HG02970 (cell line): ENCODE data around the gene DNER.

Experiments
- ATAC-seq: cut with Tn5 transposase; IDR thresholded peaks from one replicate; pipeline ENCODE4 v1.9.1; 2021; ENCODE audit warnings: mild to moderate bottlenecking, moderate library complexity, moderate number of reproducible peaks; ENCODE audit not compliant: unreplicated experiment, low FRiP score

Gene DNER

DNA sequence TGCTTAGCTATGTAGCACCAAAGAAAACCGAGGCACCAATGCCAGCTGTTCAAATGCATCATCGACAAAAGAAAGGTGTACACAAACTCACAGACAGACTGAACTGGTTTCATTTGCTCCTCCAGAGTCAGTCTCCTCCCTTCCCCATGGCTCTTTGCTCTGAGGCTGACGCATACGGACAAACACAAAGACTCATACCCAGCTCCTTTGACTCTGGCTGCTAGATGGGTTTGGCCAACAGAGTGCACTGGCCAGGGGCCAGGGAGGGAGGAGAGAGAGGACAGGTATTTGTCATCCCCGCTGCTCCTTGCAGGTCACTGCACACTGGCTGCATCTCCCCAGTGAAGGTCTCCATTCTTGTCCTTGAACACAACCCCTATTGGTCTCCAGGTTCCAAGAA lies 40.7 kb downstream of the DNER start:
- ATAC-seq, result no peak

DNA sequence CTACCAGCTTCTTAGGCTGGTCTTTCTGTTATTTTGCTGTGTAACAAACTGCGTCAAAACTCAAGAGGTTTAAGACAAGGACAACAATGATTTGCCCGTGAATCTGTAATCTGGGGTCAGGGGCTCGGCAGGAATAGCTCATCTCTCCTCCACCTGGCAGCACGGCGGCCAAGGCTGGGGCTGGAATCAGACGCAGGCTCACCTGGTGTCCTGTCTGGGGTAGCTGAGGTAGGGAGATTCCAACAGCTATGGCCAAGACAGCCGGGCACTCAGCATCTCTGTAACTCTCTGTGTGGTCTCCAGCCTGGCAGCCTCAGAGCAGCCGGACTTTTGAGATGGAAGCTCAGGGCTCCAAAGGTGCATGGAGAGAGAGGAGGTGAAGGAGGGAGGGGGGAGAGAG lies 42.3 kb downstream of the DNER start:
- ATAC-seq, result no peak

DNA sequence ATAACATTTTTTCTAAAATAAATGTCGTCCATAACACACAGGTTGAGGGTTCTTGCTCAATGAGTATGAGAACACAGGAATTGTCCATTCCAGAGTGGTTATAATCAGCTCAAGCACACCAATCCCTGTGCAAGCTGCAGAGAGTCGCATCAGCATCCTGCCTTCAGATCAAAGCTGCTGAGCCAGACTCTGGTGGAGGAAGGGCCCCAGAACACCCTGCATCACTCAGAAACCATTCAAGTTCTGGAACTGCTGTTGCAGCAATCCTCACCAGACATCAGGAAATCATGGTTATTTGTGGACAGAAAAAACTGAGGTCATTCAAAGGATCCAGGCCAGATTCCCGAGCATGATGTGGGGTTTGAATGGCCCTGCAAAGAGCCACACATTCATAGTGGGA lies 44.5 kb downstream of the DNER start:
- ATAC-seq, result no peak

DNA sequence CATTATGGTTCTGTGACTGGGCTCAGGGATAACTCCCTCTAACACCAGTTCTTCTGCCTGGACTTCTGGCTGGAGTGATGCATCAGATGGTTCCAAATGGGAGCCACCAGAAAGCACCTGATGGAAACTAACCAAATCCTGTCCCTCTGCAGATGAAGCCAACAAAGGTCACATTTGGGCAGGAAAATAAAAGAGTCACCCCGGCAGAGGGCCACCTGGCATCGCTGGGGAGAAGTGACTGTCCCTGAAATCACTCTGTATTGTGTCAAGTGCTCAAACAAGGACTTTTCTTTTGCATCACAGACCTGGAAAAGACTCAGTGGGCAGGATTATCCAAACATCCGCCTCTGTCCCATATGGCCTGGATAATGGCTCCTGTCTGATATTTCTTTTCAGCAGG lies 47.5 kb downstream of the DNER start:
- no peak for ATAC-seq

DNA sequence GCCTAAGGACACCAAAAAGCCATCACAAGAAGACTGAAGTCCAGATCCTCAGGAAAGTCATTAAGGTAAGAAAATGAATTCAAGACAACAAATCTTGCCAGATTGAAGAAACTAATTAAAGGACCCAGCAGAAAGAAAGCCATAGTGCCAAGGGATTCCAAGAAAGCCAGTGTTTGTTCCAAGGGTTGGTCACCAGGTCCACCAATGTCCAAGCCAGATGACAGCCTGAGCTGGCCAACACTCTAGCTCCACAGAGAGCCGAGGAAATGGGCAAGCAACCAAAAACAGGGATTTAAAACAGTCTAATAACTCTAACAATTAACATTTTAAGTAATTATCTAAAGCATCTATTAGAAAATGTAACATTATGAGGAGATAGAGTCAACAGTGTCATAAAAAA lies 49.2 kb downstream of the DNER start:
- ATAC-seq, result no peak

DNA sequence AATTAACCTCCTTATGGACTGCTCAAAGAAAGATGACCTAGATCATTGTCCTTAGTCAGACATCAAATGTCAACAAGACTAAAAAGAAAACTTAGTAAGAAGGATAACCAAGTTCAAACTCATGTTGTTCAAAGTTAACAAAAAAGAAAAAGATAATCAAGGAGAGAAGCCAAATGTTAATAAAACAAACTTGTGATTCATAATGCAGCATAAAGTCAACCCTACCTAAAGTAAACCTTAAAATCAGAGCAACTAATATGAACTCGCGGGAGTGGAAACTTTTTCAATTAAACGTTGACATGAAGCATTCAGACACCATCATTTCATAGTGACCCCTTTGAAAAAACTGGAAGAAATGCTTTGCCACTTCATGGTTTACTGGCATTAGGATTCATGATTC lies 52.9 kb downstream of the DNER start:
- no peak for ATAC-seq

DNA sequence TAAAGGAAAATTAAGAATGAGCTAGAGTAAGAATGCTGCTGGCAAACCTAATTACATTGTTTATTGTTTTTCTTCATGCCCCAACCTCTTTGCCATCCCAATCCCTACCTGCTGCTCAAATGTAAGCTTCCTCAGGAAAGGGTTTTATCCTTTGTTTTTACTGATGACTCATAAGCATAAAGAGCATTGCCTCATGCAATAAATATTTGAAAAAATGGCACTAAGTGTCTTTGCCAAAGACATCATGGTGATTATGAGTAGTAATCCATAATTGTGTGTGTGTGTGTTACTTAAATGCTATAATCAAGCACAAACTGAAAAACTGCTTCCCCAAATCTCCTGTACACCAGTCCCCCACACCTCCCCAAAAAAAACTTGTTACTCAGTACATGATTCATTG lies 53.4 kb downstream of the DNER start:
- no peak for ATAC-seq

DNA sequence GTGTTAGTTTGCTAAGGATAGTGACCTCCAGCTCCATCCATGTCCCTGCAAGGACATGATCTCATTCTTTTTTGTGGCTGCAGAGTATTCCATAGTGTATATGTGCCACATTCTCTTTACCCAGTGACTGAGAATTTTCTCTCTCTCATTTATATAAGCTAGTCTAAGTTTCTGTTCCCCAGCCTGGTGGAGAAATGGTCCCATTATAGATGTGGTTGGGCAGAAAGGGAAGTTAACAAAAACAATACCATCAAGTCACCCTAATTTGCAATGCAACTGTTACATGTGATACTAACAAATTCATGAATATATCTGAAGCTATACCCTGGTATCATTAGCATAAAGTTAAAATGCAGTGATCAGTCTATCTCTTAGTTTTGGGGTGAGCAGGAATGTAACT lies 54.0 kb downstream of the DNER start:
- ATAC-seq, result no peak

DNA sequence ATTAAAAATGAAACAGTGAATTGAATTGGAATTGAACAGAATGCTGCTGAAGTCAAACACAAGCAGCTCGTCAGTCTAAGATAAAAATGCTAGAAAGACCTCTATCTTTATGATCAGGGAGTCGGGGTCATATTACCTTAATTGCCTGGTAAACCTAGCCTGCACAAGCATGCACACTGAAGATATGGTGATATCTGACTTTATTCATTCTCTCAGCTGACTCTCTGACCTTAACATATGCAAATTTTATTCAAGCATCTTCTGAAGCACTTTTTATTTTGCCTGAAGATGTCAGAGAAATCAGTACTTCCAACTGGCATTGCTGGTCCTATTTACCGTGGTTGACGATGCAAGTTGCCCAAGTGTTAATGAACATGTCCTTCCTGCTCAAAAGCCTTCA lies 56.4 kb downstream of the DNER start:
- no peak for ATAC-seq

DNA sequence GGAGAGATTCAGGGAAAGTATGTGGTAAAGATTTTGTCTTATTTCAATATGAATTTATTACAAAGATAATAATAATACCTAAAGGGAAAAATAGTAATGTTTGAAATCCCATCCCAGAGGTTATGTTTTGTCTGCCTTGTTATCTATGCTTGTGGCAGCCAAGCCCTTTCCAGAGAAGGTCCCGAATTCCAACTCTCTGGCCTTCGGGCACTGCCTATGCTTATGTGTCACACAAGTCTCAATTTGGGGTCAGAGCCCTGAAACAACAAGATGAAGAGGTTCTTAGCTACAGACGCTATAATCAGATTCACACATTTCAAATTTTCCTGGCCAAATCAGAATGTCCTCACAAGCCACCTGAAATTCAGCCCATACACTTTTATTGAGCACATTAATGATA lies 59.9 kb downstream of the DNER start:
- no peak for ATAC-seq

DNA sequence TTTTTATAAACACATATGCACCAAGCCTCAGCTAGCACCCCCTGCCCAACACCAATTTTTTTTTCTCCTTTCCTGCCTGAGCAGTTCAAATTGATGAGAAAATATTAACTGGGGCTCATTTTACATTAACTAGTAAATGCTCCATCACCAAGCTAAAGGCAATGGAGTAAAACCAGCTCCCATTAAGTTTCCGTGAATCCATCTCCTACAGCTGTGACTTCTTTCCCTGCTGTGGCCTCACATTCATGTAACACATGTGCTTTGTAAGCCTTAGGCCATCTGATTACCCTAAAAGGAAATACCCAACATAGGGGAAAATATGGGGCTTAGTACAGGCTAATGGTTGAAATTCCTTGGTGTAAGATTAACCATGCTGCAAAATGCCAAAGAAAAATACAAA lies 60.8 kb downstream of the DNER start:
- no peak for ATAC-seq

DNA sequence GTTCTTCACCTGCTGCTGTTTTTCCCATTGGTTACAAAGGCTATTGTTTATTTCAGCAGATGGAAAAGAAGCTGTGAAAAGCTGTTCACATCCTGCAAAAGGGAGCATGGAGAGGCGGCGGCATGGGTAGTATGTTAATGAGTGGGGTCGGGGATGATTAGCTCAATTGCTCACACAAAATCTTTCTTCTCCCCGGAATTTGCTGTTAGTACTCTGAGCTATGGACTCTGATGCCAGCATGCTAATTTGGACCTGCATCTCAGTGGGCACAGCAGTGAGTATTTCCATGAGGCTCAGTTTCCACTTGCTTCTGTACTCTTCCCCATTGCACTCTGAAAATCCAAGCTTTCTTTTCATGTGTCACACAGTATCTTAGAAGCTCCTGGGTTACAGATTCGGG lies 61.6 kb downstream of the DNER start:
- no peak for ATAC-seq

DNA sequence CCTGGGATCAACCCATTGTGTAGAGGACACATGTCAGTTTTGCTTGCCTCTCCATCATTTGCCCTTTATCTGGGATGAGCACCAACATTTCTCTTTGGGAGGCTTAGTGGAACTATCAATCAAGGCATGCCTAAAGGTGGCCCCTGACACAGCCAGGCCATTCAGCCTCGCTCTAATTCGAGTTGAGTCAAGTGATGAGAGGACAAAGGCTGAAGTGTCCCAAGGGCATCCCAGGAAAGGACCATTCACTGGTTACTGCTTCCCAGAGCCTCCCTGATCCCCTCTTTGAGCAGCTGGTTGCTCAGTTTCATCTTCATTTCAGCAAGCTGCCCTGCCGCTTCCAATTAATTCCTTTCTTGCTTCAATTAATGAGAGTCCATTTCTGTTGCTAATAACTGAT lies 63.5 kb downstream of the DNER start:
- ATAC-seq, result no peak

DNA sequence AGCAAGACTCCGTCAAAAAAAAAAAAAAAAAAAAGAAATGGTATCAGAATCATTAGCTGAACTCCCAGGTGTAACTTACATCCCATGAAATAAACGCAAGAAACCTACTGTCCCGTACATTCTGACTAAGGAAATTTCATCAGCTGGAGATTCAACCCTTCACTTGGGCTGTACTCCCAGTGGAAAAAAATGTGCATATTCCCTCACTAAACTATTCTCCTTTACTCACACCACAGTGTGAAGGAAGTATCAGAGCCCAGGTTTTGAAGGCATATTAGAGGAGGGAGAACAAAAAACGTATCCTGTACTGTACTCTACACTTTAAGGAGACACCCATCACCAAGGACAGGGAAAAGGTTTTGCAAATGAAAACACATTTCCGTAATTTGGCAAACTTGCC lies 64.3 kb downstream of the DNER start:
- no peak for ATAC-seq

DNA sequence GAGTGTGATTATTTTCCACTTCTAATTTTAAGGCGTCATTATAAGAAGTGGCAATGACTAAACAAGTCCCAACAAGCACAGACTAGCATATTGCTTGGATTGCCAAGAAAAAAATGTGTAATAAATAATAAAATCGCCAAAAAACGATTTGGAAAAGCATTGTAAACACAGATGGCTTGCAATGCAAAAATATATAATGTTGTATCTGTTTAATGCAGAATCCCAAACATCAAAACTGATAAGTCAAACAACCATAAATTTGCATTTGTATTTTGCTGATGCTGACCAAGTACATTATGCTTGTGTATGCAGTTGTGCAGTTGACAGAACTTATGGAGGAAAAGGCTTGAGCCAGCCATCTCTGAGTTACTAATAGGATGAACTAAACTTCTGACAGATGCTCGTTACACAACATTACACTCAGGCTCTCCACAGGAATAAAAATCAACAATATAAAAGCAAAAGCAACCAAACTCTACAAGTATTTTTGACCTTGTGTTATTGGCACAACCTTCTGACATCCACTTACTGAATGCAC lies 68.1 kb downstream of the DNER start:
- ATAC-seq, result no peak

DNA sequence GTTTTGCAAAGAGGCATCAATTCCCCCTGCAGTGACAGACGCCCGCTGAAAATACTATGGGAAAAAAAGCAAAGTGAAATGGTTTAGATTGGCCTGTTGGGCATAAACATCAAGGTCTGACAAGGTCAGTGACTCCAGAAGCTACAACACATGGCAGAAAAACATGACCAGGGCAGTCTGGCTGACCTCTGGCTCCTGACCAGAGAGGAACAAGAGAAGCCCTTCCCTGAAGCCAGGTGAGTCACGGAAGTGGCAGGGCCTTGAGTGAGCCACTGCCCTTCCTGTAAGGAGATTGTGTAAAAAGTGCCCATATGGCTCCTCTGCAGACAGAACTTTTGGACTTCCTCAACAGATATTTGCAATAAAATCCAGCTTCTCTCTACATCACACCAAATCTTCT lies 72.0 kb downstream of the DNER start:
- no peak for ATAC-seq

DNA sequence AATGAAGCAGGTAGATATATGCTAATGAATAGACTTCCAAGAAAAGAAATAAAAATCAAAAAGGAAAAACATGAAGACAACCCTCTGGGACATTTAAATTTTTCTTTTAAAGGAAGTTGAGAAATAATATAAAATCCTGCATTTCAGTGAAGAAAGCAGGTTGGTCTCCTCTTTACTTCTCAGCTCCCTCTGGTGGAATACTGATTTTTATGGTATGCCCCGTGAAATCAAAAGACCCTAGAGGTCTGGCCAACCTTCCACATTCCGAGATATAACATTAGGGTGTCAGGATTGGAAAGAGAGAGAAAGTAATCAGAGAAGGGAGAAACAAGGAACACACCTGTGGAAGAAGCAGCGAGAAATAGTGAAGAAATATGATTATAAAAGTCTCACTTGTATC lies 72.7 kb downstream of the DNER start:
- no peak for ATAC-seq

DNA sequence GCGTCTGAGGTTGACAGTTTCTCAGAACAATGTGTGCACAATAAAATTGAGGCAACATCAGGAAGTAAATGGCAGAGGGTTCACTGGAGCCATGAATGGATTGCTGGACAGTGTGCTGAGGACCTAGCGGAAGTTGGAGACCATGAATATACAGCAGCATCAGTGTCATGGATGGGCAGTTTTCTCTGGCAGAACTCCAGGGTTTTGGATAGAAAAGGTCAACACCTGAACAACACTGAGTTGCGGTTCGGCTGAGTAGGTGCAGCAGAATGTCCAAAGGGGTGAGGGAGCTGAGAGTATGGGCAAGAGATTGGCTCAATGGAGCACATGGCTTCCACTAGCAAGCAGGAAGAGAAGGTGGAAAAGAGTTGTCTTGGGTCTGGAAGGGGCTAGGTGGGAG lies 73.7 kb downstream of the DNER start:
- ATAC-seq, result no peak

DNA sequence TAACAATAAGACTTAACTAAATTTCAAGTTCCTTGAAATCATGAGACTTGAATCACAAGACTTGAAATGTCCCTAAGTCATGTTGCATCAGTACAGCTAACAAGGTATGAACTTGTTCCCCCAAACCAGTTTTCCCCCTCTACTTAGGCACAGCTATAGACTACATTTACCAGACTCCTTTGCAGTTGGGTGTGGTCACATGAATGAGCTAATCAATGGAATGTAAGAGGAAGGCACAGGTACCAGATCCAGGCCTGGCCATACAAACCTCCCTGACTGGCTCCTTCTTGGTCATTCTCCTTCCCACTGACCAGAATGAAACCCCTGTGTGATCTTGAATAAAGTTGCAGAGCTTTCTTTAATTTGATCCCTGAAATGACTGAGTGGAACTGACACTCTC lies 77.8 kb downstream of the DNER start:
- no peak for ATAC-seq

DNA sequence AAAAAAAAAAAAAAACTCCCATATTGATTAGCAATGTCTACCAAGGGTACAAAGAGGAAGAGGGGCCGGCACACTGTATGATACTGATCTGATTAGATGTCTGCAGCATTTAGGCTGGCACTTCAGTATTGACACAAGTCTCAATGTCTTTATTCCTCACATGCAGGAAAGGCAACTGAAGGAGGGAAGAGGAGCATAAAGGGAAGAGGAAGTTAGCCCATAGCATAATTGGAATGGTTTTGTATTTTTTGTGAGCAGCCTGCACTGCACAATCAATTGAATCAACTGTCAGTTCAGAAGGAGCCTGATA lies 79.0 kb downstream of the DNER start:
- ATAC-seq, result no peak

DNA sequence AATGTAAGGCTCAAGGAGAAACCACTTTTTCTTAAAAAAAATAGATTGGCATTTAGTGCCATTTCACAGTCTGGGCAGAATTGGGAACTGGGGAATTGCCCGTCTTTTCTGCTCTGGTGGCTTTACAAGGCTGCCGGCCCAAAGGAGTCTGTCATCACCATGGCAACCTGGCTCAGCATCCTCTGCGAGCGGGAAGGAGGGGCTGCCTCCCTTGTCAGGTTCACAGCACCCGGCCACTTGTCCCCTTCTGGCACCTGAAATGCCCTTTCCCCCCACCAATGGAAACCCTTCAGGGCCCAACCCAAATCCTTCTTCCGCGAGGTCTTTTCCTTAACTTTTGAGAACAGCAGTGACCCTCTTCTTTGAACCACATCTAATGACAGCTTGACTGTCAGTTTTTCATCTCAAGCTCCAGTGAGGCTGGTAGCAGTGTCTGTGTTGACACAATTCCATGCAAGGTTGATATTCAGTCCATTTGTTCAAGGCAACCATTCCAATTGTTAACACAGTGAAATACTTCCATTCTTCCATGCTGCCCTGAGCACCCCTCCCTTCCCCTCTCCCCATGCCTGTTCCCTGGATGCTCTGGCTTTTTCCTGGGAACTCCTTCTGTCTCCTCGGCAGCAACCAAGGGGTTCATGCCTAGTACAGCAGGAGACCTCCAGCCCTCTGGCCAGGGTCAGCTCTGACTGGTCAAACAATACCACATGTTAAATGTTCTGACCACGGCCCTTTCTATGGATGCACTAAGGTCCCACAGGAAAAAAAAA lies 79.6 kb downstream of the DNER start:
- ATAC-seq, result no peak

DNA sequence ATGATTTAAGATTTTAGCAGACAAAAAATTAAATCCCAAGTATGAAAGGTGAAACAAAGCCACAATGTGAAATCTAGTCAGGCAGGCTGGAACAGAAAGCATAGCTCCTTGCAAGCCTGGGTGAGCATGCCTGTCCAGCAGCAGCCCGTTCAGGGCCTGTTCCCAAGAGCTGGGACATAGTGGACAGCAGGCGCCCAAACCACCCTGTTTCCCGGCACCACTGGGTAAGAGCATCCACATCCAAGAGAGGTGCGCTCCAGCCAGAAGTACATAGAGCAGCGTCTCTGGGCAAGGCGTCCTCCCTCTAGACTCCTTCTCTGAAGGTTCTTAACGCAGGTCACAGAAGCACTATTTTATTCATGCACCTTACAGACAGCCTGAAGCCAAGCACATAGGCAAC lies 80.8 kb downstream of the DNER start:
- no peak for ATAC-seq

DNA sequence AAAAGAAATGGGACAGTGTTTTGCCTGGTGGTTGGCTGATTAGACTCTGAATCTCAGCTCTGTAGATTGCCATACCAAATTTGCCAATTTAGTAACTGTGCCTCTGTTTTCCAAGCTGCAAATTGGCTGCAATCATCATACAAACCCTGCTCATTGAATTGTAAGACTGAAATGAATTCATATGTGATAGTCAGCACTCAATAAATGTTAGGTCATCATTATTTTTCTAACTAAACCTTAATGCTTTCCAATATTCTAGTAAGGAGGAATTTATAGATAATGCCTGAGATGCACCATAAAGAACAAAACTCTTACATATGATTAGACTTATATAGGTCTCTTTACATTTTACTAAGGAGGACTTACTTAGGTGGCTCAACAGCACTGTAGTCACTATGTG lies 85.3 kb downstream of the DNER start:
- no peak for ATAC-seq
